HEK293 (cell line): ENCODE results near the gene FGF12.

ENCODE experiments used
- CTCF ChIA-PET: fragments of 350-600 bp; formaldehyde crosslinking; extraction: SDS; loops from one replicate; lab custom pipeline; 2021; ENCODE audit warnings: antibody characterized with exemption; lab: Yijun Ruan, JAX
- POLR2A ChIA-PET: fragments of 300-600 bp; formaldehyde crosslinking; extraction: SDS; loops from one replicate; lab custom pipeline; 2020; ENCODE audit warnings: antibody characterized with exemption, inconsistent platforms; lab: Yijun Ruan, JAX
- H3K27ac ChIP-seq: fragments of 200-500 bp; sonication (Bioruptor generic); 2 replicates; pipeline ENCODE4 v1.5.1; 2014; ENCODE audit warnings: low read depth, low read length, control low read depth, inconsistent platforms; ENCODE audit errors: extremely low read depth
- H3K36me3 ChIP-seq, 2 experiments: fragments of 200-500 bp in 1 of 2; sonication (Bioruptor generic) in 1 of 2; 1 replicate in 1 of 2; 2 replicates in 1 of 2; pipeline ENCODE4 v1.5.1; 2014 to 2017; ENCODE audit warnings: inconsistent platforms in 2 of 2, low read length in 2 of 2; ENCODE audit not compliant: control insufficient read depth in 2 of 2, insufficient read depth in 1 of 2
- H3K4me1 ChIP-seq: fragments of 200-500 bp; sonication (Bioruptor generic); 2 replicates; pipeline ENCODE4 v1.5.1; 2014; ENCODE audit warnings: mild to moderate bottlenecking, low read length, inconsistent platforms; ENCODE audit not compliant: control insufficient read depth, insufficient read depth
- H3K4me3 ChIP-seq: 2 replicates; pipeline ENCODE4 v1.5.1; 2011; ENCODE audit warnings: low read depth, mild to moderate bottlenecking, control low read depth, low read length, moderate library complexity
- H3K9me3 ChIP-seq: fragments of 200-500 bp; sonication (Bioruptor generic); 2 replicates; pipeline ENCODE4 v1.5.1; 2014; ENCODE audit warnings: low read depth, low read length, inconsistent platforms; ENCODE audit not compliant: control insufficient read depth, insufficient read depth
- FEZF1 ChIP-seq: fragments of 450-650 bp; formaldehyde crosslinking; IDR thresholded peaks from 2 replicates; pipeline ENCODE4 v1.5.1; 2016; ENCODE audit warnings: missing biosample characterization, missing genetic modification characterization
- MYNN ChIP-seq: fragments of 450-650 bp; formaldehyde crosslinking; IDR thresholded peaks from 2 replicates; pipeline ENCODE4 v1.5.1; 2016; ENCODE audit warnings: missing biosample characterization, missing genetic modification characterization, borderline replicate concordance
- ZBTB1 ChIP-seq: fragments of 450-650 bp; formaldehyde crosslinking; IDR thresholded peaks from 2 replicates; pipeline ENCODE4 v1.5.1; 2016; ENCODE audit warnings: missing biosample characterization, missing genetic modification characterization
- ZBTB44 ChIP-seq: fragments of 450-650 bp; IDR thresholded peaks from 2 replicates; pipeline ENCODE4 v1.5.1; 2018; ENCODE audit warnings: missing biosample characterization, mild to moderate bottlenecking, missing genetic modification characterization
- ZBTB8A ChIP-seq: fragments of 450-650 bp; formaldehyde crosslinking; IDR thresholded peaks from 2 replicates; pipeline ENCODE4 v1.5.1; 2016; ENCODE audit warnings: missing biosample characterization, missing genetic modification characterization
- ZNF146 ChIP-seq: fragments of 450-650 bp; formaldehyde crosslinking; IDR thresholded peaks from 2 replicates; pipeline ENCODE4 v1.5.1; 2016; ENCODE audit warnings: missing biosample characterization, missing genetic modification characterization
- ZNF175 ChIP-seq: fragments of 450-650 bp; formaldehyde crosslinking; IDR thresholded peaks from 2 replicates; pipeline ENCODE4 v1.5.1; 2016; ENCODE audit warnings: missing biosample characterization, missing genetic modification characterization
- ZNF391 ChIP-seq: fragments of 450-650 bp; formaldehyde crosslinking; IDR thresholded peaks from 2 replicates; pipeline ENCODE4 v1.5.1; 2016; ENCODE audit warnings: low read depth, missing biosample characterization, missing genetic modification characterization, borderline replicate concordance
- ZNF416 ChIP-seq: fragments of 450-650 bp; formaldehyde crosslinking; IDR thresholded peaks from 2 replicates; pipeline ENCODE4 v1.5.1; 2016; ENCODE audit warnings: missing biosample characterization, missing genetic modification characterization
- ZNF513 ChIP-seq: fragments of 450-650 bp; IDR thresholded peaks from 2 replicates; pipeline ENCODE4 v1.5.1; 2018; ENCODE audit warnings: missing biosample characterization, missing genetic modification characterization
- ZNF629 ChIP-seq: fragments of 450-650 bp; formaldehyde crosslinking; IDR thresholded peaks from 2 replicates; pipeline ENCODE4 v1.5.1; 2017; ENCODE audit warnings: missing biosample characterization, missing genetic modification characterization
- ZNF664 ChIP-seq: fragments of 450-650 bp; formaldehyde crosslinking; IDR thresholded peaks from 2 replicates; pipeline ENCODE4 v1.5.1; 2016; ENCODE audit warnings: missing biosample characterization, missing genetic modification characterization
- ZNF707 ChIP-seq: fragments of 450-650 bp; formaldehyde crosslinking; IDR thresholded peaks from 2 replicates; pipeline ENCODE4 v1.5.1; 2016; ENCODE audit warnings: missing biosample characterization, missing genetic modification characterization
- ZNF830 ChIP-seq: fragments of 450-650 bp; IDR thresholded peaks from 2 replicates; pipeline ENCODE4 v1.5.0; 2018; ENCODE audit warnings: missing biosample characterization, missing genetic modification characterization, low read depth, mild to moderate bottlenecking, moderate library complexity

Gene FGF12

GRCh38 chr3:192417559-192418055 is 309.7 kb downstream of the FGF12 start:
- no peaks in the 10 kb centered on the region for H3K9me3 ChIP-seq
- H3K27ac ChIP-seq, result no peak overlapping the region
- no peaks in the 10 kb centered on the region for H3K4me1 ChIP-seq
- H3K36me3 ChIP-seq, result no peaks in the 10 kb centered on the region
- ChIA-PET CTCF (no interaction called here), POLR2A (no interaction called here)
- no peak overlapping the region for H3K4me3 ChIP-seq
- no peak for TF ChIP-seq ZNF513
- no peak for TF ChIP-seq ZNF664 (tag by site-specific recombination)
- no peak for TF ChIP-seq ZNF146 (tag by site-specific recombination)
- no peak for TF ChIP-seq ZBTB1 (tag by site-specific recombination)
- TF ChIP-seq MYNN (tag by site-specific recombination), result no peak
- no peak for TF ChIP-seq ZNF707 (tag by site-specific recombination)
- TF ChIP-seq ZNF629 (tag by site-specific recombination), result no peak
- no peak for TF ChIP-seq ZBTB8A

GRCh38 chr3:192417017-192417416 is 310.3 kb downstream of the FGF12 start:
- Histone ChIP-seq H3K27ac (no peak overlapping the region), H3K9me3 (no peaks in the 10 kb centered on the region), H3K36me3 (no peaks in the 10 kb centered on the region), H3K4me3 (no peak overlapping the region), H3K4me1 (no peaks in the 10 kb centered on the region)
- TF ChIP-seq ZBTB44 (tag by site-specific recombination) (0 out of 2 replicates have a peak, but pooled peaks have one; percentile 5), FEZF1 (tag by site-specific recombination) (peak; percentile 43; the same call in 1 of the 2 replicates), MYNN (tag by site-specific recombination) (no peak)
- ChIA-PET CTCF (interaction anchor here (0.5 kb wide), 1 partner anchor 18 kb away, joined by 4 read pairs; no protein-coding TSS in a partner anchor), POLR2A (no interaction called here)

- no peaks in the 10 kb centered on the region for H3K9me3 ChIP-seq
- no peak overlapping the region for H3K27ac ChIP-seq
- CTCF ChIA-PET, result interaction anchor here (1.2 kb wide), 1 partner anchor 15 kb away, joined by 3 read pairs; no protein-coding TSS in a partner anchor
- H3K4me3 ChIP-seq, result no peak overlapping the region
- H3K4me1 ChIP-seq, result no peaks in the 10 kb centered on the region
- H3K36me3 ChIP-seq, result no peaks in the 10 kb centered on the region
- no peak for TF ChIP-seq ZNF175 (tag by site-specific recombination)
- no peak for TF ChIP-seq ZNF416 (tag by site-specific recombination)
- POLR2A ChIA-PET, result no interaction called here
Measured at GRCh38 chr3:192413461-192413860, 313.9 kb downstream of the FGF12 start.

- CTCF ChIA-PET, result interaction anchor here (0.6 to 1.3 kb wide), 5 partner anchors 9 to 1044 kb away, joined by 3 to 7 read pairs (median 3); no protein-coding TSS in a partner anchor
Measured at GRCh38 chr3:192410684-192410960, 316.7 kb downstream of the FGF12 start.

More at GRCh38 chr3:192410684-192410960, 316.7 kb downstream of the FGF12 start:
- H3K4me3 ChIP-seq, result no peak overlapping the region
- H3K4me1 ChIP-seq, result no peaks in the 10 kb centered on the region
- TF ChIP-seq ZNF391 (tag by site-specific recombination) (no peak), ZNF830 (tag by site-specific recombination) (no peak)
- POLR2A ChIA-PET, result no interaction called here
- no peaks in the 10 kb centered on the region for H3K9me3 ChIP-seq
- H3K27ac ChIP-seq, result no peak overlapping the region; the same call in 1 of the 2 replicates
- no peaks in the 10 kb centered on the region for H3K36me3 ChIP-seq
